HG02642 (cell line): ENCODE data around the gene FOSB.

Experiments
- ATAC-seq: cut with Tn5 transposase; IDR thresholded peaks from one replicate; pipeline ENCODE4 v1.9.1; 2021; ENCODE audit warnings: mild to moderate bottlenecking; ENCODE audit not compliant: unreplicated experiment, poor library complexity

The FOSB gene

DNA sequence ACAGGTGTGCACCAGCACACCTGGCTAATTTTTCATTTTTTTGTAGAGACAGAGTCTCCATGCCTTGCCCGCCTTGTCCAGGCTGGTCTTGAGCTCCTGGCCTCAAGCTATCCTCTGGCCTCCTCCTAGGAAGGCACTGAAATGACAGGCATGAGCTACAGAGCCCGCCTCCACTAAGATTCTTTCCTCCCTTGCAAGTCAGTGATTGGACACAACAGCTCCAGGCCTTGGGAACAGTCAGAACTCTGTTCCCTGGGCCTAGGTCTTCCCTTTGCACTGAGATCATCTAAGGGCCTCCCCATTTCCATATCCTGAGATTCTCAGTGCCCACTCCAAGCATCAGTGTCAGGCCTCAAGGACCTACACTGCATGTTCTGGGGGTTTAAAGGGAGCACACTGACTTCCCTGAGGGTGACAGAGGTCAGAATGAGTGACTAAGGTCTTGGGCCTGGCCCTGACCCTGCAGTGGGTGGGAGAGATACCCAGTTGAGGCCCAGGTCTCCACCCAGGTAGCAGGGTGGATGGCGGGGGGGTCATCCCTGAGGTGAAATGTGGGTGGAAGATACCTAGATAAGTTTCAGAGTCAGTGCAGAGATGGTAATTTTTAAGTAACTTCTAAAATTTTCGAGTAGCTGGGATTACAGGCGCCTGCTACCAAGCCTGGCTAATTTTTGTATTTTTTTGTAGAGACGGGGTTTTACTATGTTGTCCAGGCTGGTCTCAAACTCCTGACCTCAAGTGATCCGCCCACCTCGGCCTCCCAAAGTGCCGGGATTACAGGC is 26.7 kb upstream of the FOSB start:
- no peak for ATAC-seq

DNA sequence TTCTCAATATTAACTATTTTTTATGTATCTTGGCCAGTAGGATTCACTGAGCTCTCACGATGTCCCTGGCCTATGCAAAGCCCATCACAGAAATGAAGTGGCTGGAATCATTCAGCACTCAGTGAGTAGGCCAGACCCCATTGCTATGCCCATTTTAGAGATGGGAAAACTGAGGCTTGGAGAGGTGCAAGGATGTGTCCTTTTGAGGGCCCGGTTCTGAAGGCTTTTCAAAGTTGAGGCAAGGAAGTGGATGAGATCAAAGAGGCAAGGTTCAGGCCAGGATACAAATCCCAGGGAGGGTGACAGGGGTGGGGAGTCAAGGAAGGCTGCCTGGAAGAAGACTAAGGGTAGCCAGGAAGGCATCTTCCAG is 25.4 kb upstream of the FOSB start:
- ATAC-seq = no peak

DNA sequence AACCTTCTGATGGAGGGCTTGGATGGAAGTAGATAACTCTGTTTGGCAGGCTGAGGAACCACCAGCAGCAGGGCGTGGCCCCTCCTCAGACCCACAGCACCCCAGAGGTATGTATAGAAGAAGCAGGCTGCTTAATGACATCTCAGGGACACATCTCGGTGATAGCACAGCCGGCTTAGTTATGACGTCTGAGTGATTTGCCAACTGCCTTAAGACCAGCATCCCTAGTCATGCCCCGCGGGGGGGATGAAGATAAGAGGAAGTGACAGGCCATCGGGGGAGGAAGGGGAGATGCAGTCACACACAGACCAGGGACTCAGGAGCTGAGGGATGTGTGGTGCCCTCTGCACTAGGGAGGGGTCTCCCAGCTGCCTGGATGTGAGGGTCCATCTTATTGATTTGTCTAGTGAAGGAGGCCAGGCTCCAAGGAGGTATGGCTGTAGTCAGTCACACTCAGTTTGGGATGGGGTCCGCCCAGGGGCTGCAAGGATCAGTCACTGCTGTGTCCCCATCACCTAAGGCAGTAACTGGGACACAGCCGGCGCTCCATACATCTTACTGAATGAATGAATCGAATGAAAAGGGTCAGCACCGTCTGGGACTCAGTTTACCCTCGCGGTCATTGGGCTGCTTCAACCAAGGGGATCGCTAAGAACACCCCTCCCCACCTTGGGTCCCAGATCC is 24.9 kb upstream of the FOSB start:
- no peak for ATAC-seq

DNA sequence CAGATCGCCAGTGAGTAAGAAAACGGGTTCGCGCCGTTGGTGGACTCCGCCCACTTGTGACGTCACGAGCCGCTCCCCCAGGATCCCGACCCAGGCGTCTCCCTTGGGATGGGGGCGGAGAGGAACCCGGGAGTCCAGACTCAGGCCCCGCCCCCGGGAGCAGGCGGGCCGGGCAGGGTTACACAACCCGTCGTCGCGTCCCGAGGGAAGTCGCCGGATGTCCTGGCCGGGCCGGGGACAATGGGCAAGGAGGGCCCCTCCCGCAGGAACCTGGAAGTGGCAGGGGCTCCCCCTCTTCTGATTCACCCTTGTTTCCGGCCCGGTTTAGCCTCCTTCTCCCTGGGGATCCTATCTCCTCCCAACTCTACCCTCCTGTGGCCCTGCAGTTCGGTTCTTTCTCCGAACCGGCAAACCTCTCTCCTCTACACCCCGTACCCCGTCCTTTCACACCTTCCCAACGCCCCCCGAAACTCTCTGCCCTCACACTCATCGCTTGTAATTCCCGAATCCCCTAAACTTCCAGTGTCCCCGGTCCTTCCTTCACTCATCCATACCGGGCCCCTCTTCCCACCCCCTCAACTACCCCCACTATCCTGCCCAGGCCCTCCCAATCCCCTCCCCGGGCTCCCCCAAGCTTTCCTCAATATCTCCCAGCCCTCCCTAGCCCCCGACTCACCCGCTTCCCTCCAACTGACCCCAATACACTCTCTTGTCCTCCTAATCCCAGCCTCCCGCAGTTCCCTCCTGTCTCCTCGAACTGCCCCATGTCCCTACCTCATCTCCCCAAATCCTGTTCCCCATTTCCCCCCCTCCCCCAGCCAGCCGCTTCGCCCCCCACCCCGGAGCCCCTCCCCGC is 24.1 kb upstream of the FOSB start:
- ATAC-seq = no peak

DNA sequence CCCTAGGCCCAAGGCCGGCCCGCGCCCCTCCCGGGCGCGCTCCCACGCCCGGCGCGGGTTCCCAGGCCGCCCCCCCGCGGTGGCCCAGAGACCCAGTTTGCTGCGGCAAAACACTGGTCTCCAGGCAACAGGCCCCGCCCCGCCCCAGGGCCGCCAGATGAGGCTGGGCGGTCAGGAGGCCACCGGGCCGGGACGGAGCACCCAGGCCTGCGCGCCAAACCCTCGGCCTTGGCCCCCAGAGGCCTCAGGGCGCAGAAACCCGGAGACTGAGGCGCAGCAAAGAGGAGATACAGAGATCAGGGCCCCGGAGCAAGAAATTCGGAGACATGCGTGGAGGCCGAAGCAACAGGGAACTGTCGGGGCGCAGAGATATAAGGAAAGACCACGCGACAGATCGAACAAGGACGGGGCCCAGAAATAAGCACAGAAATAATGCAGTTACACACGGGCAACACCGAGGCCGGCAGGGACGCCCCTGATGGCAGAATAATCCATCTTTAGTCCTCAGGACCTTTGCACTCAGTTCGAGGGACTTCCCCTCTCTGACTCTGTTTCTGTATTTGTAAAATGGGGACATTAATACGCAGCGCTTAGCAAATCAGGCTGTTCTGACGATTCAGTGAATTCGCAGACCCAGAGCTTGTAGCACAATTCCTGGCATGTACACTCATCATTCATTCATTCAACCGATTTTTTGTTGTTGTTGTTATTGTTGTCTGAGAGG is 23.3 kb upstream of the FOSB start:
- ATAC-seq = peak; percentile 45

DNA sequence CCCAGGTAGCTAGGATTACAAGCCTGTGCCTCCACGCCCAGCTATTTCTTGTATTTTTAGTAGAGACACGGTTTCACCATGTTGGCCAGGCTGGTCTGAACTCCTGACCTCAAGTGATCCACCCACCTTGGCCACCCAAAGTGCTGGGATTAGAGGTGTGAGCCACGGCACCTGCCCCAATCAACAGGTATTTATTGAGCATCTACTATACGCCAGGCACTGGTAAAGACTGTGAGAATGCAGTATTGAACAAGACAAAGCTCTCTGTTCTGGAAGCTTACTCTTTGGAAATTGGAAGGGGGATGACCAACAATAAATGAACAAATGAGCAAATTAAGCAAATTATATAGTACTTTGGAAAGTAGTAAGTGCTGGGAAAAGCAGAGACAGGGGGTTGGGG is 22.7 kb upstream of the FOSB start:
- no peak for ATAC-seq

DNA sequence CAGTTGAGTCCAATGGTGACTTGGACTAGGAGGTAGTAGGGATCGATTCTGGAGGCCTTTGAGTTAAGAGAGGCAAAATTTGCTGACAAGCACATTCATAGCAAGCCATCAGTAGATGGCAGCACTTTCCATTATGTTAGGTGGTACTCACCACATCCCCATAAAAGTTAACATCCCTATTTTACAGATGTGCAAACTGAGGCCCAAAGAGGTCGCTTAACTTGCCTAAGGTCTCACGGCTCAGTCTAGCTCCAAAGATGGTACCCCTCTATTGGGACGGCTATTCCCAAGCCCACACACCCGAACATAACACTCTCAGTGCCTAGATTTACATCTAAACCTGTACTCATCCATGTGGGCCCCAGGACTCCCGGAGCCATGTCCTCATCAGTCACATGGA is 21.5 kb upstream of the FOSB start:
- no peak for ATAC-seq

DNA sequence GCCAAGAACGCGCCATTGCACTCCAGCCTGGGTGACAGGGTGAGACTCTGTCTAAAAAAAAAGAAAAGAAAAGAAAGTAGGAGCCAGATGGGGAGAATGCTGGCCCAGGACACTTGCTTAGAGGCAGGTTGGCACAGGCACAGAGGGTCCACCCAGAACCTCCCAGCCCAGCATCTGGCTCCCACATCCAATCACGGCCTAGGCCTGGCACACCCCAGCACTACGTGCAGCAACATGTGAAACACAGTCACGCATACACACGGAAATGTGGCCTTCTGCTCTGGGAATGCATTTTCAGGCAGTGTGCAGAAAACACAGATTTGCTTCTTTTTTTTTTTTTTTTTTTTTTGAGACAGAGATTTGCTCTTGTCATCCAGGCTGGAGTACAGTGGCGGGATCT is 20.9 kb upstream of the FOSB start:
- ATAC-seq = no peak

DNA sequence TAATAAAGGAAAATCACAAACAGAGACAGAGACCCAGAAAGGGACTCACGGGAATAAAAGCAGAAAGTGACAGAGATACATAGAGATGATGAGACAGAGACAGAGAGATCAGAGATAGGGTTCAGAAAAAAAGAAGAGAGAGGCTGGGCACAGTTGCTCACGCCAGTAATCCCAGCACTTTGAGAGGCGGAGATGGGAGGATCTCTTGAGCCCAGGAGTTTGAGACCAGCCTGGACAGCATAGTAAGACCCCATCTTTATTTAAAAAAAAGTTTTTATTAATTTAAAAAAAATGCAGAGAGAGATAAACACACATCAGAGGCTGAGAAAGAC is 19.4 kb upstream of the FOSB start:
- ATAC-seq = no peak

DNA sequence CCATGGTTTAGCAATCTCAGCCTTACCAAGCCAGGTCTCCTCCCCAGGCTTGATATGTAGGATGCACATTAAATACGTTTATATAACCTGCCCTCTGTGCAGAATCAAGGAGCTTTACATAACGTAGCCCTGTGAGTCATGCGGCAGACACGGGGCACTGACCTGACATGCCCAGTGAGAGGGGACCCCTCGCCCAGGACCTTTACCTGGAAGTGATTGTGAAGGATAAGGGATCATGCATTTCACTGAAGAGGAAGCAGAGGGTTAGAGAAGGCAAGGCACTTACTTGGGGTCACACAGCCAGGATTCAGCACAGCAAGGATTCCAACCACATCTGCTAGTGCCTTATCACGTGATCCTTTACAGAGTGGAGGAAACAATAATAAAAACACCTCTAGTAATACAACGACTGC is 18.9 kb upstream of the FOSB start:
- ATAC-seq = no peak

DNA sequence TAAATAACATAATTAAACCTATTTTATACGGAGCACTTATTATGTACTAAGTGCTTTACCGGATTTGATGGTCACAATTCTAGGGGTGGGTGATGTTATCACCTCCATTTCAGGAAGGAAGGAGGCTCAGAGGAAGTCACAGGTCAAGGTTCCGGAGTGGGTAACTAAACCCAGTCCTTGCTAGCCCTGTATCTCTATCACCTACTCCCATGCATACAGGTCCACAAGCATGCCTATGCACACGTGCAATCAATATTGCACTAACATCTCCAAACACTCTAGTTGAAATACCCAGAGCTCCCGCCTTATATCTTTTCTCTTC is 17.8 kb upstream of the FOSB start:
- no peak for ATAC-seq

DNA sequence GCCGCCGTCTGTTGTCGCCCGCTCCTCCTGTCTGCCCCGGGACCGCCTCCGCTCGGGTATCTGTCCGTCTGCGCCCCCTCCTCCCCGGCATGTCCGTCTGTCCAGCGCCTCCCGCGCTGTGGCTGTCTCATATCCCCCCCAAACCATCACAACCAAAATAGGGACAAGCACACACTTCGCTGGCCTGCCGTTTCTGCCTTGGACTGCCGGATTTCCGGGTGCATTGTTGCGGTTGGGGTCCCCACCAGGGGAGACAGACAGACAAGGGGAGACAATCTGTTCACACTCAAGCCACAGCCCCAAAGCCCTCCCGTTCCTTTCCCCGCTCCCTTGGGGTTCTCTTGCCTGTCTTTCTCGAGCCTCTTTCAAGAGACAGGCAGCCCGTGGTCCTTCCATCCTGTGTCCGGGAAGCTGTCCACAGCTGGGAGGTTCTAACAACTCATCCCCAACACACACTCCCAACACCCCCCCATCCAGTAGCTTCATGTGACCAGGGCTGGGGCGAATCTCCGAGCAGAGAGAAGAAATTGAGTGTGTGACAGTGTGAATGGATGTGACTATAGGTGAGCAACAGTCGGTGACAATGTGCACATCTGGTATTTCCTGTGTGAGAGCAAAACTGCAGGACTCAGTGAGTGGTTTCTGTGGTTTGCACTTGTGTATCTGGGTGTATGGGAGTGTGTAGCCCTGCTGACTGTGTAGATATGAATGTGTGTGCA is 16.5 kb upstream of the FOSB start:
- ATAC-seq = no peak

DNA sequence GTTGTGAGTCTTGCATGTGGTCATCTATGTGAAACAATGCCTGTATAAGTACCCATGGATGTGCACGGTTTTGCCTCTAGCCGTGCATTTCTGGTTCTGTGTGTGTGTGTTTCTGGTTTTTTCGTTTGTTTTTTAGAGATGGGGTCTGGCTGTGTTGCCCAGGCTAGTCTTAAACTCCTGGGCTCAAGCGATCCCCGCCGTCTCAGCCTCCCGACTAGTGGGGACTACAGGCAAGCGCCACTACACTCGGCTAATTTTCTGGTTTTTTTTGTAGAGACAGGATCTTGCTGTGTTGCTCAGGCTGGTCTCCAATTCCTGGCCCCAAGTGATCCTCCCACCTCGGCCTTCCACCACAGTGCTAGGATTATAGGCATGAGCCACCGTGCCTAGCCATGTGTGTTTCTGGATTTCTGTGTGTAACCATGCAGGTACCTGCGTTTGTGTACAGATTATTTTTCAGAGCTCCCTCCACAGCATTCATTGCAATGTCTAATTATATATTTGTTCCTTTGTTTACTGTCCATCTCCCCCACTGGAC is 15.9 kb upstream of the FOSB start:
- ATAC-seq = no peak

DNA sequence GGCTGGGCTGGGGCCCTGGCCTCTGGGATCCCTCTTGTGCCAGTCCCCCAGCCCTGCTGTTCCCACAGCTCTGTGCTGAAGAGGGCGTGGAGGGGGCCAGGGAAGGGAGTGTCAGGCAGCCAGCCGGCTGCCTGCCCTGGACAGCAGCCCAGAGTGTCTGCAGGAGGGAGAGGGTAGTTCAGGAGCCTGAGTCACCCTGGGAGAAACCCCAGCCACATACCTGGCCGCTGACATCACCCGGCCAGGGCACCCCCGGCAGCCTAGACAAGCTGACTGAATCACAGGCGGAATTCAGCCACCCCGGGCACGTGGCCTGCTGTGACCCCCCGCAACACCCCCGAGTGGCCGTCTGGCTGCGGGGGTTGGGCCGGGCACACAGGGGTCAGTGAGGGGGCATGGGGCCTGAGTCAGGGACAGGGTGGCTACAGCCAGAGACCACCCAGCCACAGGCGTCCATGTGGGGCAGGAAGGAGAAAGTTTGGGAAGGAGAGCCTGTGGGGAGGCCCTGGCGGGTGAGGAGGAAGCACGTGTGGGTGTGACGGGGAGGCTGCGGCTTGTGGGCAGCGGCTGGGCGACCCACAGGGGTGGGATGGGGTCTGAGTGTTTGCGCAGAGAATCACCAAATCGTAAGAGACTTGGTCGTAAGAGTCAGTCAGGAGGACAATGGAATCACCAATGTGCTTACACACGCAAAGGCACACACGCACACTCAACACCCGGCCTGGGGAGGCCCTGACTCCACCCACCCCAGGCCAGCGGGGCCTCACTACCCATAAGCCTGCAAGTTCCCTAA is 11.9 kb upstream of the FOSB start:
- ATAC-seq = no peak

DNA sequence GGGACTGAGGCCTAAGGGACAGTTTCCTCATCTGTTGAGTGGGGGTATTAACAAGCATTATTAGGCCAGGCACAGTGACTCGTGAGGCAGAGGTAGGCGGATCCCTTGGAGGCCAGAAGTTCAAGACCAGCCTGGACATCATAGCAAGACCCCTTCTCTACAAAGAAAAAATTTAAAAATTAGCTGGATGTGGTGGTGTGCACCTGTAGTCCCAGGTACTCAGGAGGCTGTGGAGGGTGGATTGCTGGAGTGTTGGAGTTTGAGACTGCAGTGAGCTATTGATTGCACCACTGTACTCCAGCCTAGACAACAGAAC is 11.3 kb upstream of the FOSB start:
- ATAC-seq = no peak

DNA sequence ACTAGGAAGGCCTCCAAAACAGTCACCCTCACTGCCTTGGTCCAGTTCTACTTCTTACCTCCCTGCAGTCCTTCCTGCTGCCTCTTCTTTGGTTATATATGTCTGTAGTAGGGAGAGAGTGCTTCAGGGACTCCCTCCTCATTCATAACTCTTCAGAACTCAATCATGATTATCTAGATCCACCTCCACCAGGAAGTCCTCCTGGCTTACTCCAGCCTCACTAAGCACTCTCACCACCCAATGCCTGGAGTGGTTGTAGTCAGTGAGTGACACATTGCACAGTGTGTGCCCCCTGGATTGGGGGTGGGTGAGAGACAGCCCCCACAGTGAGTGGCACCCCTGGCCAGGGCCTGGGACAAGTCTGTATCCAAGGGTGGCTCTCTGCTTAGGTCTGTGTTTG is 10.0 kb upstream of the FOSB start:
- ATAC-seq = no peak

DNA sequence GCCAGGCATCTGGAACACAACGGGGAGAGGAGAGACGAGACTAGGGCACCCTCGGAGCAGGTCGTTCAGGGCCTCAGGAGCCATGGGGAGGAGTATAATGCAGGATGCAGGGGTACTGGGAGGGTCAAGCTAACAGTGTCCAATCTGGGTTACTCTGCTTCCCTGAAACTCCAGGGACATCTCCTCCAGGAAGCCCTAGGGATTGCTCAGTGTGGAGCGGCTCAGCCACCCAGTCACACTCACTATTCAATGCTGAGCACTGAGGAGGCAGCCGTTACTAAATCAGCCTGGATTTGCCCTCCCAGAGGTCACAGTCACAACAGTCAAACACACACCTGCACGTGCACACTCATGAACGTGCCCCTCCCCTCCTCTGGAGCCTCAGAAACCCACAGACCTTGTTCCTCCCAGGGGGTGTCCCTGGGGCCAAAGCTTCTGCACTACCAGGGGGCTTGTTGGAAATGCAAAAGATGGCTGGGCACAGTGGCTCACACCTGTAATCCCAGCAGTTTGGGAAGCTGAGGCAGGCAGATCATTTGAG is 6.9 kb upstream of the FOSB start:
- no peak for ATAC-seq

DNA sequence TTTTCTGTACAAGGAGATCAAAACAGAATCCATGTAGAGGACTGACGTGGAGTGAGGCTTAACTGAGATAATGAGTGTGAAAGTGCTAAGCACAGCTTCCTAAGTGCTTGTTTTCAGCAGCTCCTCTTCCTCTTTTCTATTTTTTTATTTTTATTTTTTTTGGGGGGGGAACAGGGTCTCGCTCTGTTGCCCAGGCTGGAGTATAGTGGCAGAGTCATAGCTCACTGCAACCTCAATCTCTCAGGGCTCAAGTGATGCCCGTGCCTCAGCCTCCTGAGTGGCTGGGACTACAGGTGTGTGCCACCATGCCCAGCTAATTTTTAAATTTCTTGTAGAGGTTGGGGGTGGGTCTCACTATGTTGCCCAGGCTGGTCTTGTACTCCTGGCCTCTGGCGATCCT is 5.6 kb upstream of the FOSB start:
- ATAC-seq = no peak

DNA sequence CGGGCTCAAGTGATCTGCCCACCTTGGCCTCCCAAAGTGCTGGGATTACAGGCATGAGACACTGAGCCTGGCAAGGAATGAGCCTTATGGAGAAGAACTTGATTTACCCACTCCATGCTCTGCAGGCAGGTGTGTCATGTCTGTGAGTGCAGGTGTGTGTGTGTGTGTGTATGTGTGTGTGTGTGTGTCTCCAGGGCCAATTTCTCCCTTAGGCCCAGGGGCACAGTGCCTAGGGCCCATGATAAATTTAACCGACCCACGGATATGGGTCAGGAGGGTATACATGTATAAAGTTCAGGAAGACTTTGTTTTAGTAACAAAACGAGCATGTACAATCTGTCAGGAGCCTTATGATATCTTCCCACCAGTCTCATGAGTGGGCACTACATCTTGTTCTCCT is 4.6 kb upstream of the FOSB start:
- ATAC-seq = no peak
